GM19395 (cell line): ENCODE results near the gene DTNB.

Experiments used
- ATAC-seq: cut with Tn5 transposase; IDR thresholded peaks from one replicate; pipeline ENCODE4 v1.9.1; 2021; ENCODE audit warnings: mild to moderate bottlenecking, moderate library complexity; ENCODE audit not compliant: unreplicated experiment

The DTNB gene

DNA sequence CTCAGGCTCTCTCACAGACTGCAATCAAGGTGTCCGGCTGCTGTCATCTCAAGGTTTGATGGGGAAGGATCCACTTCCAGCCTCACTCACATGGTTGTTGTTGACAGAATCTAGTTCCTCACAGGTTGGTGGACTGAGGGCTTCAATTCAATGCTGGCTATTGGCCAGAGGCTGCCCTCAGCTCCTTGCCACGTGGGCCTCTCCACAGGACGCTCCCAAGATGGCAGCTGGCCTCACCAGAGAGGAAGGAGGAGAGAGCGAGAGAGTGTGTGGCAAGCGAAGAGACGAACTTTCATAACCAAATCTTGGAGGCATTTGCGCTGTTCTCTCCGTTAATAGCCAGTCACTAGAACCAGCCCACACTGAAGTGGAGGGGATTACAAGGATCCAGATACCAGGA is 318.1 kb downstream of the DTNB start:
- no peak for ATAC-seq

DNA sequence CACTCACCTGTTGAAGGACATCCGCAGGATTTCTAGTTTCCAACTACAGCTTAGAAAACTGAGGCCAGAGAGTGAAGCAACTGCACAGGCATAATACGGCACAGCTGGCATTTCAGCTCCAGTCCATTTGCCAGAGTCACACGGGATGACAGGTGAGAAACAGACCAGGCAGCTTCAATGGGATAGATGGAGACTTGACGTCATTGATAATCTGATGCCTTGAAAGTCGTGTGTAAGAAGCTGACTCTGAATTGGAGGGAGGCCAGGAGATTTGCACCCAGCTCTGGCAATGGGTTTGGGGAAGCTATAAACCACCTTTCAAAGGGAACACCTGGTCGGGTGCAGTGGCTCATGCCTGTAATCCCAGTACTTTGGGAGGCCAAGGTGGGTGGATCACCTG is 319.3 kb downstream of the DTNB start:
- no peak for ATAC-seq

DNA sequence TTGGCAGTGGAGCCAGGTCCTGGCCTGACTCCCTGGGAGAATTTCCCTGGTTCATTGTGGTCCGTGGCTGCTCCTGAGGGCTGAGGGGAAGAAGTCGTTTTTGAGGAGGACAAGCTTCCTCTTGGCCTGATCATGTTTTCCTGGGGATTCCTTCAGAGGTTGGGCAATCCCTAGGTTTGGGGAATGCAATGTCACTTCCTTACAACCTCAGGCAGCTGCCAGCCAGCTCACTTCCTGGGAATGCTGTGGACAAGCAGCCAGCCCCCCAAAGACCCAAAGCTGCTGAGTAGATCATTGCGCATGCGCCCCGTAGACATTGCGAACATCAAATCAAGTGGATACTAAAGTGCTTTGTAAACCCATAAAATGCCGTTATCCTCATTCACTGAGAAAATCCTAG is 324.0 kb downstream of the DTNB start:
- ATAC-seq, result no peak

- no peak for ATAC-seq
Observed at GRCh38 chr2:25347846-25348245, 325.5 kb downstream of the DTNB start.

DNA sequence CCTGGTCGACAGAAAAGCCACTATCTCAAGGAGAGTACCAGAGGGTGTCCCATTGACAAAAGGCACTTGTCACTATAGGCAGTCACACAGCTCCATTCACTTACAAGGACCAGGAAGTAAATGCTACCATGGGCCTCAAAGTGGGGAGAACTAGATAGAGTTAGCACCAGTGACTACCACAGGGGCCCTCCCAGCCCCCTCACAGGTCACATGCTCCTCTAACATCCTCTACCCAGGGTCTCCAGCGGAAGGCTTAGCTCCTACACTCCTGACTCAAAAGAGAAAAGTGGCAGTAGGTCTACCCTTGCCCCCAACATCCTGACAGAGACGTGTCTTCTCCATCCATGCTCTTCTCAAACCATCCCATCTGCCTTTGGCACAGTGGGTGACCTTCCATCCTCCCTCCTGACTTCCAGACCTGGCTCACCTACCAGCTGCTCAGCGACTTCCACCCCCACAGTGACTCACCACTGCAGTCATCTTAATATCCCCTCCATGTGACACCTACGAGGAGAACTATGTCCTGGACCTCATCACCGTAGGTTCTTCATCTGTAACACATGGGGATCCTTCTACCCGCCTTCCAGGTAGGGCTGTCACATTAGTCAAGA is 326.1 kb downstream of the DTNB start:
- no peak for ATAC-seq

- ATAC-seq, result no peak
Observed at GRCh38 chr2:25343187-25343825, 330.1 kb downstream of the DTNB start.

DNA sequence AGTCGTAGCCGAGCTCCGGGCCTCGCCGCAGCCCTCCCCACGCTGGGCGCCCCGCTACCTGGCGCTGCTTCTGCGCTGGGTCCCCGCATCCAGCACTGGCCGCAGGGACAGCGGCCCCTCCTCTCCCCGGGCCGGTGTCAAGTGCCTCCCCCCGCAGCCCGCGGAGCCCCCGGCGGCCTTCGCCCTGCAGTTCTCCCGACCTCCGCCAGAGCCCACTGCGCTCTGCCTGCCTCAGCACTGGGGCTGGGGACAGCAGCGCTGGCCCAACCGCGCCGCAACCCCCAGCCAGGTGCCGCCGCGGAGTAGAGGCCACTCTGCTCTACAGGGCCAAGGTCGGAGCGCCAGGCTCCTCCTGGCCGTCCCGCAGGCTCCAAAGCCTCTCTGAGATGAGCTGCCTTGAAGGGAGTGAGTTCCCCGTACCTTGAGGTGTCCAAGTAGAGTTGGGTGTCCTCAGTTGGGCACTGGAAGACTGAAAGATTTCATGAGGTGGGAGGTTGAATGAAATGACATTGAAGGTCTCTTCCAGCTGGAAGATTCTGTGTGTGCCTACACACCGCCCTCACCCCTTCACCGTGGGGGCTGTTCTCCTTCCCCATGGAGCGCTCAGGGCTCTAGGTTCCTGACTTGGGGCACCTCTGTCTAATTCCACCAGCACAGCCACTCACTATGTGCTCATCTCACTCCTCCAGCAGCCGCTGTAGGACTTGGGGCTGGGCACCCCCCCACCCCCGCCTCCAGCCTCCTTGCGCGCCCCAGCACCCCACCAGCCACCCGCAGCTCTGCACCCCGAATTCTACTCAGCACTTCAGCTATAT is 330.8 kb downstream of the DTNB start:
- peak; percentile 80 for ATAC-seq

- peak; percentile 30 for ATAC-seq
Observed at GRCh38 chr2:25341753-25342371, 331.5 kb downstream of the DTNB start, which contains the start of gene DNMT3A. Gene DNMT3A (minus strand): TSS chr2:25341925. CDS start chr2:25313984, 27,941 bp downstream.

GRCh38 chr2:25341011-25341727 is 332.2 kb downstream of the DTNB start:
- no peak for ATAC-seq

GRCh38 chr2:25340181-25340921 is 333.0 kb downstream of the DTNB start:
- ATAC-seq, result no peak

DNA sequence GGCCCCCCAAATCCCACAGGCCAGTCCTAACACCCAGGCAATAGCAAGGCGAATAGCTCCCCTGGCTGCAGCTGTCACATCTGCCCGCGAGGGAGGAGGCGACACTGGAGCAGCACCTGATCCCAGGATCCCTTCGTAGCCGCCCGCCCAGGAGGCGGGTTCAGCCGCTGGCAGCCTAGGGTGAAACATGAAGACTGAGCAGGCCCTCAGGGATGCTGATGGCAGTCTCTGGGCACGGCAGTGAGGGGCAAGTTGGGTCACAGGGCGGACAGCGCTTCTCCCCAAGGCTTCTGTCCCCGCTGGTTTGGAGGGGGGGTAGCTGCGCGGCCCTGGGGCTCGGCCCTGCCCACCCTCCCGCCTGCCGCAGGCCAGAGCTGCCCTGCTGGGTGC is 333.6 kb downstream of the DTNB start:
- ATAC-seq, result no peak

- no peak for ATAC-seq
Observed at GRCh38 chr2:25339211-25339674, 334.1 kb downstream of the DTNB start.

GRCh38 chr2:25338401-25338800 is 335.0 kb downstream of the DTNB start:
- no peak for ATAC-seq

GRCh38 chr2:25337891-25338290 is 335.5 kb downstream of the DTNB start:
- no peak for ATAC-seq

DNA sequence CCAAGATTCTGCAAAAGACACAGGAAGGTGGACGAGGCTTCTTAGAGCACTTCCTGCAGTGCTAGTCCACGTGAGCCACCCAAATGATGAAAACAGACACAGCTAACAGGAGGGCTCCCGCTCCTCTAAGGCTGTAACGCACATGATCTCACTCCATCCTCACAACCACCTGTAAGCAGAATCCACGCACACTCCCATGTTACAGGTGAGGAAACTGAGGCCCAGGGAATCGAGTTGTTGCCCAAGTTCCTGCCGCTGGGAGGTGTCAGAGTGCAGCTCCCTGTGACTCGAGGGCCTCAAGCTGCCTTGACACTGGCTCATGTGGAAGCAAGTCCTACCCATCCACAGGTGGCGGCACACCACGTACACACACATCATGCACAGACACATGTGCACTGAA is 336.1 kb downstream of the DTNB start:
- no peak for ATAC-seq

- ATAC-seq, result no peak
Observed at GRCh38 chr2:25336383-25336841, 337.0 kb downstream of the DTNB start.

GRCh38 chr2:25335971-25336370 is 337.4 kb downstream of the DTNB start:
- no peak for ATAC-seq

DNA sequence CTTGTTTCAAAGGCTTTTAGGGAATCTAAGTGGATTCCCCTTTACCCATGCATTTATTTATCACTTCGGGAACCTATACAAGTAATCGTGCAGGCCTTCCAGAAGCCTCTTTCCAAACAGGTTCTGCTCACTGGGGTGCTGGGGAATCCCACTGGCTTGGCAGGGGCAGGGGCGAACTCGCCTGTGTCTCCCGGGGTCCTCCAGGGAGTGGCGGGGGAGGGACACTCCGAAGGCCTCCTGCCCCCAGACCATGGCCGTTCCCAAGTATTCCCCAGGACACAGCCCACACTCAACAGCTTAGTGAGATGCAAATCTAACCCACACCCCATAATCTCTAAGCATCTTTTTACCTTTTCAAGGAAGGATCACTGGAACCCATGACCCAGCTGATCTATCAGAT is 338.2 kb downstream of the DTNB start:
- ATAC-seq, result no peak

DNA sequence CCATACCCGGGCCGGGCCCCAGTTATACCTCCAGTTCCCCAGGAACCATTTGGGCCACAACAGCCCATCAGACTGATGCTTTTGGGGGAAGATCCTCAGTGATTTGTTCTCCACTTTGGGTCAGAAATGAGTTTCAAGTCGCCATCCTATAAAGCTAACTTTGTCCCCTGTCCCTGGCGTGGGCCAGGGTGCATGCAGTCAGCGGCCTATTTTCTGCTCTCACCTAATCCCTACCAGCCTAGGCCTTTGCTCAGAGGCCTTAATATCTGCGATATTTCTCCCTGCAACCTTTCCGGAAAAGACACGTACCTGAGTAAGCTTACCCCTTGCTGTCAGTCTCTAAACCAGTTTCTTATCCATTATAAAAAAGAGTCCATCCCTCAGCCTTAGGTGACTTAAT is 338.9 kb downstream of the DTNB start:
- no peak for ATAC-seq

GRCh38 chr2:25333981-25334380 is 339.4 kb downstream of the DTNB start:
- ATAC-seq, result no peak
